ENCODE measurements around the gene PTPN22.

Gene PTPN22

DNA sequence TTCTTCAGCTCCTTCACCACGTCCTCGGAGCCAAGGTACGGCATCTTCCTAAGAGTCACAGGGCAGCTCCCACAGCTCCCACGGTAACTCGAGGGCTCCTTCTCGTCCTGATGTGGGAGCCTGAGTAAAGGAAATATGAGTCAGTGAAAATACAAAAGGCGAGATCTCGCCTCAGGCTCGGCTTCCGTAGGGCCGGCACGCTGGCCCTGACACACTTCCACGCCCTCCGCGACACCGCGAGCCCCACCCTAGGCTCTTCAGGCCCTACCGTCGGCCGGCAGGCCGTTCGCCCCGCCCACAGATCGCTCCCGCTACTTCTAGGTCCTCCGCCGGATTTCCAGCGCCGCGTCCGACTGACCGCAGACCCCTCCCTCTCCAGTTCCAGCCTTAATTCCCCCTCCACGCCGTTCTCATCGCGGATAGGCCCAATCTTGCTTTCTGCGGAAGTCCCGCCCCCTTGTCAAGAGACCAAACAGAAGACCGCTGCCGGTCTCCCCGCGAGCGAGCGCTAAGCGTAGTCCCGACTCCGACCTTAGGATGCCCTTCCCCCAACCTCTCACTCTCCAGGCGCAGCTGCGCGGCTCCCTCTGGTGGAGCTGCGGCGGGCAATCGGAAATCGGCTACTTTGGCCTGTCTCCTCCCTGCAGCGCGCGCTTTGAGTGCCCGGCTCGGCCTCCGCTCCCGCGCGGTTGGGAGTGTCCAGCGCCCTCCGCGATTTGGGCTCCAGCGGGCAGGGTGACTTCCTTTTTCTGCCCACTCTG is 33.3 kb upstream of the PTPN22 start, which contains the start of the genes AP4B1 and DCLRE1B:
Gene AP4B1 (minus strand): TSS at position 126 of the 761 bp plus-strand sequence. CDS start 82 bp downstream, at position 44.
Gene DCLRE1B (plus strand): TSS at position 653 of the 761 bp plus-strand sequence. CDS start 261 bp downstream, outside the sequence.
- Histone ChIP-seq H3K18ac (ENCODE audit: low read length) (peak within 1 kb of the TSS; percentile 93), H3K14ac (ENCODE audit: low read length) (peak within 1 kb of the TSS; percentile 73), H3K9ac (ENCODE audit: low read depth, low read length, poor library complexity) (peak within 1 kb of the TSS; percentile 86), H3K4me2 (ENCODE audit: insufficient read depth, low read length, poor library complexity, severe bottlenecking) (peak within 1 kb of the TSS; percentile 89), H3K36me3 (replicated peaks in 1 of 2; ENCODE audit: control insufficient read depth in 2 of 2, insufficient read depth in 2 of 2, low read length in 2 of 2) (peaks cover 11 to 55% of the 10 kb centered on the region in 2 donors), H3K9me3 (replicated peaks in 1 of 2; ENCODE audit: control insufficient read depth in 2 of 2, insufficient read depth in 1 of 2, low read depth in 1 of 2, low read length in 2 of 2) (no peaks in the 10 kb centered on the region), H4K91ac (ENCODE audit: low read depth, low read length, poor library complexity) (no peak within 1 kb of the TSS), H3K4ac (ENCODE audit: low read length) (no peak within 1 kb of the TSS), H2AK5ac (ENCODE audit: low read depth, low read length) (peak within 1 kb of the TSS; percentile 32), H3K27ac (replicated peaks; ENCODE audit: low read length) (peak within 1 kb of the TSS; percentile 95), H3K23ac (ENCODE audit: low read depth, low read length, poor library complexity) (peak within 1 kb of the TSS; percentile 50), H2BK12ac (ENCODE audit: low read length) (no peak within 1 kb of the TSS), H3K4me1 (ENCODE audit: control insufficient read depth in 2 of 2, insufficient read depth in 1 of 2, low read depth in 1 of 2, low read length in 2 of 2) (peaks cover 2 to 6% of the 10 kb centered on the region in 2 donors), H3K4me3 (ENCODE audit: low read length in 2 of 2) (peak within 1 kb of the TSS; percentile 72 to 99), H2BK120ac (ENCODE audit: low read depth, low read length) (no peak within 1 kb of the TSS), H4K8ac (ENCODE audit: low read depth, low read length) (no peak within 1 kb of the TSS), H2BK5ac (ENCODE audit: low read length) (no peak within 1 kb of the TSS), H3K27me3 (ENCODE audit: control insufficient read depth in 3 of 3, insufficient read depth in 3 of 3, low read depth in 1 of 3, low read length in 3 of 3) (no peaks in the 10 kb centered on the region), H3K79me1 (ENCODE audit: low read depth, low read length) (peaks cover 4% of the 10 kb centered on the region), H2BK15ac (ENCODE audit: low read length) (peak within 1 kb of the TSS; percentile 52), H2AFZ (ENCODE audit: low read length) (peak within 1 kb of the TSS; percentile 94)
- WGBS, 2 donors (ENCODE audit: extremely low coverage in 2 of 2, insufficient read length in 2 of 2, insufficient replicate concordance in 1 of 2): no CpG with 5 or more reads among the region's 67 CpGs
- peak; percentile 99 for DNase-seq (ENCODE audit: low spot score)

DNA sequence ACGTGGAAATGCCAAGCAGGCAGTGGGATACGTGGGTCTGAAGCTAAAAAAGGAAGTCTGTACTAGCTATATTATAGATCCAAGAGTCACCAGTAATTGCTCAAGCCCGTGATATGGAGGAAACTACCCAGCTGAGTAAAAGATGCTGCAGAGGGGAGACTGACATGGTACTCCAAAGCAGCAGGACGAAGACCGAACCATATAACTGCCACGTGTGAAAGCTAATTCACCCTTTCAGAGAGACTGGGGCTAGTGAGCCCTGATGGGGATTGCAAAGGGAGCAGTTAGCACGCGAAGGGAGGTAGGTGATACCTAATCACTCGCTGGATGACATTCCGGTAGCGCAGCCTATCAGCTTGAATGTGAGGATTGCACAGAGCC is 32.8 kb upstream of the PTPN22 start:
- no peak for DNase-seq (ENCODE audit: low spot score)
- no peak overlapping the region for H3K4ac ChIP-seq (ENCODE audit: low read length)
- H3K9me3 ChIP-seq (replicated peaks in 1 of 2; ENCODE audit: control insufficient read depth in 2 of 2, insufficient read depth in 1 of 2, low read depth in 1 of 2, low read length in 2 of 2): no peaks in the 10 kb centered on the region
- no peaks in the 10 kb centered on the region for H3K27me3 ChIP-seq (ENCODE audit: control insufficient read depth in 3 of 3, insufficient read depth in 3 of 3, low read depth in 1 of 3, low read length in 3 of 3)
- peak overlapping the region; percentile 29 for H3K23ac ChIP-seq (ENCODE audit: low read depth, low read length, poor library complexity)
- H2BK5ac ChIP-seq (ENCODE audit: low read length): no peak overlapping the region
- H3K4me3 ChIP-seq (ENCODE audit: low read length in 2 of 2): peak overlapping the region; percentile 72 to 99
- peaks cover 4% of the 10 kb centered on the region for H3K79me1 ChIP-seq (ENCODE audit: low read depth, low read length)
- no peak overlapping the region for H2BK12ac ChIP-seq (ENCODE audit: low read length)
- peak overlapping the region; percentile 52 for H2BK15ac ChIP-seq (ENCODE audit: low read length)
- H3K4me1 ChIP-seq (ENCODE audit: control insufficient read depth in 2 of 2, insufficient read depth in 1 of 2, low read depth in 1 of 2, low read length in 2 of 2): peaks cover 2 to 6% of the 10 kb centered on the region in 2 donors
- peak overlapping the region; percentile 86 for H3K9ac ChIP-seq (ENCODE audit: low read depth, low read length, poor library complexity)
- H2AFZ ChIP-seq (ENCODE audit: low read length): peak overlapping the region; percentile 91
- peak overlapping the region; percentile 93 for H3K18ac ChIP-seq (ENCODE audit: low read length)
- no peak overlapping the region for H2BK120ac ChIP-seq (ENCODE audit: low read depth, low read length)
- no CpG with 5 or more reads among the region's 11 CpGs for WGBS, 2 donors (ENCODE audit: extremely low coverage in 2 of 2, insufficient read length in 2 of 2, insufficient replicate concordance in 1 of 2)
- H3K27ac ChIP-seq (replicated peaks; ENCODE audit: low read length): peak overlapping the region; percentile 95
- H2AK5ac ChIP-seq (ENCODE audit: low read depth, low read length): no peak overlapping the region
- no peak overlapping the region for H4K8ac ChIP-seq (ENCODE audit: low read depth, low read length)
- peak overlapping the region; percentile 73 for H3K14ac ChIP-seq (ENCODE audit: low read length)
- H4K91ac ChIP-seq (ENCODE audit: low read depth, low read length, poor library complexity): no peak overlapping the region
- H3K36me3 ChIP-seq (replicated peaks in 1 of 2; ENCODE audit: control insufficient read depth in 2 of 2, insufficient read depth in 2 of 2, low read length in 2 of 2): peaks cover 11 to 55% of the 10 kb centered on the region in 2 donors
- H3K4me2 ChIP-seq (ENCODE audit: insufficient read depth, low read length, poor library complexity, severe bottlenecking): peak overlapping the region; percentile 89

GRCh38 chr1:113903501-113904292 is 32.2 kb upstream of the PTPN22 start:
- Histone ChIP-seq H2BK15ac (ENCODE audit: low read length) (no peak overlapping the region), H2BK120ac (ENCODE audit: low read depth, low read length) (no peak overlapping the region), H3K27ac (replicated peaks; ENCODE audit: low read length) (peak overlapping the region; percentile 5), H3K79me1 (ENCODE audit: low read depth, low read length) (peaks cover 4% of the 10 kb centered on the region), H3K36me3 (replicated peaks in 1 of 2; ENCODE audit: control insufficient read depth in 2 of 2, insufficient read depth in 2 of 2, low read length in 2 of 2) (peaks cover 10 to 55% of the 10 kb centered on the region in 2 donors), H3K4me3 (ENCODE audit: low read length in 2 of 2) (peak overlapping the region; percentile 72 to 99), H4K91ac (ENCODE audit: low read depth, low read length, poor library complexity) (no peak overlapping the region), H3K9ac (ENCODE audit: low read depth, low read length, poor library complexity) (no peak overlapping the region), H3K4me1 (ENCODE audit: control insufficient read depth in 2 of 2, insufficient read depth in 1 of 2, low read depth in 1 of 2, low read length in 2 of 2) (peaks cover 2 to 6% of the 10 kb centered on the region in 2 donors), H2BK5ac (ENCODE audit: low read length) (no peak overlapping the region), H3K4me2 (ENCODE audit: insufficient read depth, low read length, poor library complexity, severe bottlenecking) (peak overlapping the region; percentile 89), H3K4ac (ENCODE audit: low read length) (no peak overlapping the region), H2BK12ac (ENCODE audit: low read length) (no peak overlapping the region), H3K18ac (ENCODE audit: low read length) (no peak overlapping the region), H4K8ac (ENCODE audit: low read depth, low read length) (no peak overlapping the region), H3K23ac (ENCODE audit: low read depth, low read length, poor library complexity) (no peak overlapping the region), H3K9me3 (replicated peaks in 1 of 2; ENCODE audit: control insufficient read depth in 2 of 2, insufficient read depth in 1 of 2, low read depth in 1 of 2, low read length in 2 of 2) (no peaks in the 10 kb centered on the region), H3K14ac (ENCODE audit: low read length) (no peak overlapping the region), H2AFZ (ENCODE audit: low read length) (peak overlapping the region; percentile 91), H2AK5ac (ENCODE audit: low read depth, low read length) (no peak overlapping the region), H3K27me3 (ENCODE audit: control insufficient read depth in 3 of 3, insufficient read depth in 3 of 3, low read depth in 1 of 3, low read length in 3 of 3) (no peaks in the 10 kb centered on the region)
- no peak for DNase-seq (ENCODE audit: low spot score)
- no CpG with 5 or more reads among the region's 7 CpGs for WGBS, 2 donors (ENCODE audit: extremely low coverage in 2 of 2, insufficient read length in 2 of 2, insufficient replicate concordance in 1 of 2)

GRCh38 chr1:113901191-113901590 is 29.7 kb upstream of the PTPN22 start:
- no peak overlapping the region for H3K27ac ChIP-seq (replicated peaks; ENCODE audit: low read length)
- H2BK120ac ChIP-seq (ENCODE audit: low read depth, low read length): no peak overlapping the region
- no peak overlapping the region for H3K4me3 ChIP-seq (ENCODE audit: low read length in 2 of 2)
- H3K18ac ChIP-seq (ENCODE audit: low read length): no peak overlapping the region
- H3K27me3 ChIP-seq (ENCODE audit: control insufficient read depth in 3 of 3, insufficient read depth in 3 of 3, low read depth in 1 of 3, low read length in 3 of 3): no peaks in the 10 kb centered on the region
- H3K4me2 ChIP-seq (ENCODE audit: insufficient read depth, low read length, poor library complexity, severe bottlenecking): no peak overlapping the region
- peaks cover 6 to 55% of the 10 kb centered on the region in 2 donors for H3K36me3 ChIP-seq (replicated peaks in 1 of 2; ENCODE audit: control insufficient read depth in 2 of 2, insufficient read depth in 2 of 2, low read length in 2 of 2)
- H3K79me1 ChIP-seq (ENCODE audit: low read depth, low read length): peaks cover 4% of the 10 kb centered on the region
- H3K4ac ChIP-seq (ENCODE audit: low read length): no peak overlapping the region
- no peak overlapping the region for H2AK5ac ChIP-seq (ENCODE audit: low read depth, low read length)
- no peak overlapping the region for H2BK5ac ChIP-seq (ENCODE audit: low read length)
- H3K23ac ChIP-seq (ENCODE audit: low read depth, low read length, poor library complexity): no peak overlapping the region
- WGBS, 2 donors (ENCODE audit: extremely low coverage in 2 of 2, insufficient read length in 2 of 2, insufficient replicate concordance in 1 of 2): no CpG with 5 or more reads among the region's 3 CpGs
- H2BK15ac ChIP-seq (ENCODE audit: low read length): no peak overlapping the region
- H2BK12ac ChIP-seq (ENCODE audit: low read length): no peak overlapping the region
- H3K4me1 ChIP-seq (ENCODE audit: control insufficient read depth in 2 of 2, insufficient read depth in 1 of 2, low read depth in 1 of 2, low read length in 2 of 2): peaks cover 2 to 6% of the 10 kb centered on the region in 2 donors
- no peak overlapping the region for H4K91ac ChIP-seq (ENCODE audit: low read depth, low read length, poor library complexity)
- H3K14ac ChIP-seq (ENCODE audit: low read length): no peak overlapping the region
- no peak for DNase-seq (ENCODE audit: low spot score)
- no peak overlapping the region for H4K8ac ChIP-seq (ENCODE audit: low read depth, low read length)
- no peak overlapping the region for H2AFZ ChIP-seq (ENCODE audit: low read length)
- no peaks in the 10 kb centered on the region for H3K9me3 ChIP-seq (replicated peaks in 1 of 2; ENCODE audit: control insufficient read depth in 2 of 2, insufficient read depth in 1 of 2, low read depth in 1 of 2, low read length in 2 of 2)
- no peak overlapping the region for H3K9ac ChIP-seq (ENCODE audit: low read depth, low read length, poor library complexity)

All from neuronal stem cell (in vitro differentiated cells).